DOHH2 (cell line): ENCODE data around the gene FFAR1.
A peak's percentile ranks its signal among the peaks of the same experiment; 100 is the strongest.

Experiments
- H3F3A ChIP-seq: fragments of 200-600 bp; sonication (generic), shearing (Covaris generic); 2 replicates; pipeline ENCODE4 v1.6.0; 2016; ENCODE audit warnings: antibody characterized with exemption, mild to moderate bottlenecking; ENCODE audit not compliant: control insufficient read depth, insufficient read depth
- H3K27ac ChIP-seq: fragments of 200-600 bp; sonication (generic); 2 replicates; pipeline ENCODE4 v1.5.1; 2014; ENCODE audit warnings: low read depth, mild to moderate bottlenecking, low read length, moderate library complexity
- H3K27me3 ChIP-seq: fragments of 200-600 bp; sonication (generic); 2 replicates; pipeline ENCODE4 v1.6.1; 2014; ENCODE audit warnings: mild to moderate bottlenecking, low read length, mixed read lengths; ENCODE audit not compliant: control insufficient read depth
- H3K36me3 ChIP-seq: fragments of 200-600 bp; sonication (generic); 2 replicates; pipeline ENCODE4 v1.6.1; 2014; ENCODE audit warnings: mild to moderate bottlenecking, low read length, moderate library complexity, mixed read lengths; ENCODE audit not compliant: control insufficient read depth
- H3K4me1 ChIP-seq: fragments of 200-600 bp; sonication (generic); 2 replicates; pipeline ENCODE4 v1.6.1; 2014; ENCODE audit warnings: mild to moderate bottlenecking, low read length, mixed read lengths; ENCODE audit not compliant: control insufficient read depth
- H3K4me2 ChIP-seq: fragments of 200-600 bp; sonication (generic); 2 replicates; pipeline ENCODE4 v1.6.0; 2014; ENCODE audit warnings: mild to moderate bottlenecking, low read length, moderate library complexity
- H3K4me3 ChIP-seq: fragments of 200-600 bp; sonication (generic); 2 replicates; pipeline ENCODE4 v1.5.1; 2014; ENCODE audit warnings: mild to moderate bottlenecking, low read length, mixed read lengths
- H3K79me2 ChIP-seq: fragments of 200-600 bp; sonication (generic); 2 replicates; pipeline ENCODE4 v1.6.1; 2014; ENCODE audit warnings: mild to moderate bottlenecking, low read length, mixed read lengths; ENCODE audit not compliant: control insufficient read depth
- H3K9me2 ChIP-seq: fragments of 200-600 bp; sonication (generic); replicated peaks from 2 replicates; pipeline ENCODE4 v1.6.1; 2014; ENCODE audit warnings: mild to moderate bottlenecking, low read length, mixed read lengths; ENCODE audit not compliant: control insufficient read depth
- H3K9me3 ChIP-seq: fragments of 200-600 bp; sonication (generic); 2 replicates; pipeline ENCODE4 v1.6.1; 2014; ENCODE audit warnings: antibody characterized with exemption, low read length, mixed read lengths; ENCODE audit not compliant: control insufficient read depth, insufficient read depth
- H4K20me1 ChIP-seq: fragments of 200-600 bp; sonication (generic); 2 replicates; pipeline ENCODE4 v1.6.0; 2014; ENCODE audit warnings: low read depth, mild to moderate bottlenecking, antibody characterized with exemption, low read length, moderate library complexity; ENCODE audit not compliant: control insufficient read depth, insufficient read depth
- EZH2phosphoT487 ChIP-seq: fragments of 200-600 bp; sonication (generic); IDR thresholded peaks from 2 replicates; pipeline ENCODE4 v1.6.1; 2017; ENCODE audit warnings: borderline replicate concordance, mild to moderate bottlenecking, antibody characterized with exemption, low read length, moderate library complexity, mixed read lengths
- TF ChIP-seq, protein P1 (sequence below): fragments of 200-600 bp; sonication (generic); IDR thresholded peaks from one replicate; pipeline ENCODE4 v1.5.1; 2014; ENCODE audit warnings: antibody characterized with exemption, mild to moderate bottlenecking, low read depth, low read length; ENCODE audit not compliant: poor library complexity, severe bottlenecking

FFAR1 gene

DNA sequence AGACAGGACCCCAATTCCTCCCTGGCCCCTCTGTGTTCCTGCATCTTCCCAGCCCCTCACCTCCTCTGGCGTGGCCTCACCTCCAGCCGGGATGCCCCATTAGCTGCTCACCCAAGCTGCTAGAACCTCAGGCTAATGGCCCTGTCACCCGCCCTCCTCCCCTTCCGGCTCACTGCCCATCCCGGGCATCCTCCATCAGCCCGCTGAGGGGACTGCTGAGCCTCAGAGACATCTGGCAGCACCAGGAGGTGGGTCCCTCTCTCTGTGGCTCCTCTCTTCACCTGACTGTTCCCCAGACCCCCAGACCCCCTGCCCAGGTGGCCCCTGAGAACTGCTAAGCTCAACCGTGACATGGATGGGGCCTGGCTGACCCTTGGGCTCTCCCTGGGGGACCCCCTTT lies 2.9 kb downstream of the FFAR1 start:
- Histone ChIP-seq H3K36me3 (peaks cover 27% of the 10 kb centered on the region), H3F3A (peaks cover 38% of the 10 kb centered on the region), H3K9me2 (no peaks in the 10 kb centered on the region), H3K4me1 (peaks cover 75% of the 10 kb centered on the region), H3K79me2 (no peaks in the 10 kb centered on the region), H3K4me3 (no peak overlapping the region), H3K27ac (no peak overlapping the region), H3K4me2 (peak overlapping the region; percentile 59; the same call in 1 of the 2 replicates), H4K20me1 (peaks cover 7% of the 10 kb centered on the region; the same call in 1 of the 2 replicates), H3K9me3 (no peaks in the 10 kb centered on the region), H3K27me3 (0 out of 2 replicates have a peak, but pooled peaks cover 3% of the 10 kb centered on the region)
- TF ChIP-seq, protein P1, sequence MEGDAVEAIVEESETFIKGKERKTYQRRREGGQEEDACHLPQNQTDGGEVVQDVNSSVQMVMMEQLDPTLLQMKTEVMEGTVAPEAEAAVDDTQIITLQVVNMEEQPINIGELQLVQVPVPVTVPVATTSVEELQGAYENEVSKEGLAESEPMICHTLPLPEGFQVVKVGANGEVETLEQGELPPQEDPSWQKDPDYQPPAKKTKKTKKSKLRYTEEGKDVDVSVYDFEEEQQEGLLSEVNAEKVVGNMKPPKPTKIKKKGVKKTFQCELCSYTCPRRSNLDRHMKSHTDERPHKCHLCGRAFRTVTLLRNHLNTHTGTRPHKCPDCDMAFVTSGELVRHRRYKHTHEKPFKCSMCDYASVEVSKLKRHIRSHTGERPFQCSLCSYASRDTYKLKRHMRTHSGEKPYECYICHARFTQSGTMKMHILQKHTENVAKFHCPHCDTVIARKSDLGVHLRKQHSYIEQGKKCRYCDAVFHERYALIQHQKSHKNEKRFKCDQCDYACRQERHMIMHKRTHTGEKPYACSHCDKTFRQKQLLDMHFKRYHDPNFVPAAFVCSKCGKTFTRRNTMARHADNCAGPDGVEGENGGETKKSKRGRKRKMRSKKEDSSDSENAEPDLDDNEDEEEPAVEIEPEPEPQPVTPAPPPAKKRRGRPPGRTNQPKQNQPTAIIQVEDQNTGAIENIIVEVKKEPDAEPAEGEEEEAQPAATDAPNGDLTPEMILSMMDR, result no peak
- TF ChIP-seq EZH2phosphoT487, result no peak

DNA sequence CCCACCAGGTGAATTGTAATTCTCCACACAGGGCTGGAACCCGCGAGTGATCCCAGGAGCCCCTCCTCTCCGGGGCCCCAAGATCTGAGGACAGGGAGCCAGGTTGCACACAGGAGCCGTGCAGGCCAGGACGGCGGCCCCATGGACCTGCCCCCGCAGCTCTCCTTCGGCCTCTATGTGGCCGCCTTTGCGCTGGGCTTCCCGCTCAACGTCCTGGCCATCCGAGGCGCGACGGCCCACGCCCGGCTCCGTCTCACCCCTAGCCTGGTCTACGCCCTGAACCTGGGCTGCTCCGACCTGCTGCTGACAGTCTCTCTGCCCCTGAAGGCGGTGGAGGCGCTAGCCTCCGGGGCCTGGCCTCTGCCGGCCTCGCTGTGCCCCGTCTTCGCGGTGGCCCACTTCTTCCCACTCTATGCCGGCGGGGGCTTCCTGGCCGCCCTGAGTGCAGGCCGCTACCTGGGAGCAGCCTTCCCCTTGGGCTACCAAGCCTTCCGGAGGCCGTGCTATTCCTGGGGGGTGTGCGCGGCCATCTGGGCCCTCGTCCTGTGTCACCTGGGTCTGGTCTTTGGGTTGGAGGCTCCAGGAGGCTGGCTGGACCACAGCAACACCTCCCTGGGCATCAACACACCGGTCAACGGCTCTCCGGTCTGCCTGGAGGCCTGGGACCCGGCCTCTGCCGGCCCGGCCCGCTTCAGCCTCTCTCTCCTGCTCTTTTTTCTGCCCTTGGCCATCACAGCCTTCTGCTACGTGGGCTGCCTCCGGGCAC lies 3.9 kb downstream of the FFAR1 start:
- Histone ChIP-seq H3K4me3 (no peak overlapping the region), H3K9me3 (no peaks in the 10 kb centered on the region), H3F3A (peaks cover 28% of the 10 kb centered on the region)

DNA sequence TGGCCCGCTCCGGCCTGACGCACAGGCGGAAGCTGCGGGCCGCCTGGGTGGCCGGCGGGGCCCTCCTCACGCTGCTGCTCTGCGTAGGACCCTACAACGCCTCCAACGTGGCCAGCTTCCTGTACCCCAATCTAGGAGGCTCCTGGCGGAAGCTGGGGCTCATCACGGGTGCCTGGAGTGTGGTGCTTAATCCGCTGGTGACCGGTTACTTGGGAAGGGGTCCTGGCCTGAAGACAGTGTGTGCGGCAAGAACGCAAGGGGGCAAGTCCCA lies 4.4 kb downstream of the FFAR1 start:
- H3K27ac ChIP-seq, result peak overlapping the region; percentile 48
- H3K79me2 ChIP-seq, result no peaks in the 10 kb centered on the region
- no peaks in the 10 kb centered on the region for H3K9me2 ChIP-seq
- peak overlapping the region; percentile 44; the same call in 1 of the 2 replicates for H3K4me3 ChIP-seq
- H3K4me2 ChIP-seq, result peak overlapping the region; percentile 61
- TF ChIP-seq, protein P1, result no peak
- no peak for TF ChIP-seq EZH2phosphoT487
- H3K9me3 ChIP-seq, result no peaks in the 10 kb centered on the region
- peaks cover 12% of the 10 kb centered on the region for H3K36me3 ChIP-seq
- peaks cover 68% of the 10 kb centered on the region for H3K4me1 ChIP-seq
- 0 out of 2 replicates have a peak, but pooled peaks cover 4% of the 10 kb centered on the region for H4K20me1 ChIP-seq
- H3F3A ChIP-seq, result peaks cover 23% of the 10 kb centered on the region
- H3K27me3 ChIP-seq, result peaks cover 8% of the 10 kb centered on the region

More for the DNA sequence above, 3.9 kb downstream of the FFAR1 start:
- peaks cover 17% of the 10 kb centered on the region for H3K36me3 ChIP-seq
- no peaks in the 10 kb centered on the region for H3K9me2 ChIP-seq
- peaks cover 7% of the 10 kb centered on the region; the same call in 1 of the 2 replicates for H4K20me1 ChIP-seq
- H3K27ac ChIP-seq, result no peak overlapping the region
- no peaks in the 10 kb centered on the region for H3K79me2 ChIP-seq
- peak overlapping the region; percentile 61 for H3K4me2 ChIP-seq
- TF ChIP-seq, protein P1, result no peak
- H3K4me1 ChIP-seq, result peaks cover 73% of the 10 kb centered on the region
- peaks cover 6% of the 10 kb centered on the region; the same call in 1 of the 2 replicates for H3K27me3 ChIP-seq
